Skeletal muscle tissue (tissue), 4 donors: Measurements from ENCODE around the gene NOS3. TPM values are rescaled to one million over a fixed set of nuclear protein-coding genes. Genes with fewer than 3 reads are reported as not detected.

Experiments
- H3K27ac ChIP-seq: one replicate; pipeline ENCODE4 v1.7.0; 2013; ENCODE audit warnings: mild to moderate bottlenecking, low read depth, low read length, inconsistent platforms
- H3K27me3 ChIP-seq, 3 donors: one replicate each; pipeline ENCODE4 v1.7.0; 2013; ENCODE audit warnings: low read length in 3 of 3; ENCODE audit not compliant: control insufficient read depth in 3 of 3, insufficient read depth in 3 of 3
- H3K36me3 ChIP-seq, 3 donors: one replicate each; pipeline ENCODE4 v1.7.0; 2013; ENCODE audit warnings: low read length in 3 of 3; ENCODE audit not compliant: control insufficient read depth in 3 of 3, insufficient read depth in 3 of 3
- H3K4me1 ChIP-seq, 3 donors: one replicate each; pipeline ENCODE4 v1.7.0; 2013; ENCODE audit warnings: low read length in 3 of 3, mild to moderate bottlenecking in 3 of 3; ENCODE audit not compliant: control insufficient read depth in 3 of 3, insufficient read depth in 3 of 3
- H3K4me3 ChIP-seq, 3 donors: one replicate each; pipeline ENCODE4 v1.7.0; 2013; ENCODE audit warnings: low read length in 3 of 3
- H3K9ac ChIP-seq, 3 donors: one replicate each; pipeline ENCODE4 v1.7.0; 2013; ENCODE audit warnings: low read length in 3 of 3, mild to moderate bottlenecking in 3 of 3, moderate library complexity in 2 of 3, low read depth in 1 of 3
- H3K9me3 ChIP-seq, 3 donors: one replicate each; pipeline ENCODE4 v1.7.0; 2013; ENCODE audit warnings: low read length in 3 of 3; ENCODE audit not compliant: control insufficient read depth in 3 of 3
- total RNA-seq: library from RNA; depleted of rRNA; stranded (reverse); fragments of >200 nt; gene quantifications from one replicate; pipeline ENCODE4 v1.2.3, GENCODE V29; 2014
- donor health status: Osteomylitis.

NOS3 gene
- total RNA-seq, 1 donor from 2014 or later: 4.7 TPM

DNA sequence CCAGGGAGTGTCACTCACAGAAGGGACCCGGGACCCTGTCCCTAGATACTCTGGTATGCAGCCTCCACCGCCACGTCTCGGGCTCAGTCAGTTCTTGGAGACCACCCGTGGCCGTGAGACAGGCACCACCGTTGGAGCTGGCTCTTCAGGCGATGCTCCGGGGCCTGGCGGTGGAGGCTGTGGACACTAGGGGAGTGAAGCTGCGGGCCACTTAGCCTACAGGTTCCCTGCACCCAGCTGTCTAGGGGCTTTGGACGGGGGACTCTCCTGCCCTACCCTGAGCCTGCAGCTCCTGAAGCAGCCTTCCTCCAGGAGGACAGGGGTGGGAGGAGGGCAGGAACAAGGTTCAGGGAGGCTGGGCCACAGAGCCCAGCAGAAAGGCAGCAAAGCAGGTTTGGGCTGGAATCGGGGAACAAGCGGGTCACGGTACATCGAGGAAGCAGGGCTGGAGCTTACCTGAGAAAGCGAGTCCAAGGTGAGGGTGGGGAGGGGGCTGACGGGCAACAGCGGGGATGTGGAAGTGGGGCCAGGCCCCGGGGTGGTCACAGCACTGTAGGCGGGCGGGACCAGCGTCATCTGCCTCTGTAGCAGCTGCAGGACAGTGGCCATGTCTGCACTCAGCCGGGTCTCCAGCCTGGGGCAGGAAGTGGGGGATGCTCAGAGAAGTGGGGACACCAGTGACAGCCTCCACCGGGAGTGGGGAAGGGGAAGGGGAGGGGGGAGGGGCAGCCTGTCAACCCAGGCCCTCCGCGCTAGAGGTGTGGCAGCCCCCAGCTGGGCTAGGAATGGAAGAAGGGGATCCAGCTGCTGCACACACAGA, 44.2 kb upstream of the NOS3 start:
- no peak overlapping the region for H3K27ac ChIP-seq

DNA sequence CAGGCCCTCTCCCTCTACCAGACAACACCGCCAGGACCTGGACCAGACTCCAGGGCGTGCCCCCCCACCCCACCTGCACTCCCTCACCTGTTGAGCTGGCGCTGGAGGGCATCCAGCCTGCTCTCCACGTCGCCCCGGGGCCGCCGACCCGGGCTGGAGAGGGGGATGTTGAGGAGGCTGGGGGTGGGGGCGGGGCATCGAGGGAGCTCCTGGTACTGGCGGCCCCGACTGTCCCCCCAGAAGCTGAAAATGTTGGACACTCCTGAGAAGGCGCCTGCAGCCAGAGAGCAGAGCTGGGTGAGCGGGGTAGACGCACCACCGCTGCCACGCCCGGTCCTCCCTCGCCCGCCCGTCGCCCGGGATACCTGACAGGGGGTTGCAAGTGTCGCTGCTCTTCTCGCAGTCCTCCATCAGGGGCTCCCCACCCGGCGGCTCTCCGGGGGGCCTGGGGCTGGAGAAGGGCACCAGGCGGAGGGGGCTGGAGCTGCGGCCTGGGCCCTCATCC, 43.5 kb upstream of the NOS3 start:
- no peak overlapping the region for H3K4me3 ChIP-seq
- H3K27ac ChIP-seq: no peak overlapping the region
- H3K36me3 ChIP-seq: no peaks in the 10 kb centered on the region
- no peak overlapping the region for H3K9ac ChIP-seq
- H3K27me3 ChIP-seq: peaks cover 0 to 35% (median 17%) of the 10 kb centered on the region in 3 donors
- H3K4me1 ChIP-seq: no peaks in the 10 kb centered on the region
- H3K9me3 ChIP-seq: no peaks in the 10 kb centered on the region

More for the DNA sequence above, 44.2 kb upstream of the NOS3 start:
- Histone ChIP-seq H3K4me3 (no peak overlapping the region), H3K36me3 (no peaks in the 10 kb centered on the region), H3K9ac (no peak overlapping the region), H3K9me3 (no peaks in the 10 kb centered on the region), H3K4me1 (no peaks in the 10 kb centered on the region), H3K27me3 (peaks cover 0 to 41% (median 21%) of the 10 kb centered on the region in 3 donors)

DNA sequence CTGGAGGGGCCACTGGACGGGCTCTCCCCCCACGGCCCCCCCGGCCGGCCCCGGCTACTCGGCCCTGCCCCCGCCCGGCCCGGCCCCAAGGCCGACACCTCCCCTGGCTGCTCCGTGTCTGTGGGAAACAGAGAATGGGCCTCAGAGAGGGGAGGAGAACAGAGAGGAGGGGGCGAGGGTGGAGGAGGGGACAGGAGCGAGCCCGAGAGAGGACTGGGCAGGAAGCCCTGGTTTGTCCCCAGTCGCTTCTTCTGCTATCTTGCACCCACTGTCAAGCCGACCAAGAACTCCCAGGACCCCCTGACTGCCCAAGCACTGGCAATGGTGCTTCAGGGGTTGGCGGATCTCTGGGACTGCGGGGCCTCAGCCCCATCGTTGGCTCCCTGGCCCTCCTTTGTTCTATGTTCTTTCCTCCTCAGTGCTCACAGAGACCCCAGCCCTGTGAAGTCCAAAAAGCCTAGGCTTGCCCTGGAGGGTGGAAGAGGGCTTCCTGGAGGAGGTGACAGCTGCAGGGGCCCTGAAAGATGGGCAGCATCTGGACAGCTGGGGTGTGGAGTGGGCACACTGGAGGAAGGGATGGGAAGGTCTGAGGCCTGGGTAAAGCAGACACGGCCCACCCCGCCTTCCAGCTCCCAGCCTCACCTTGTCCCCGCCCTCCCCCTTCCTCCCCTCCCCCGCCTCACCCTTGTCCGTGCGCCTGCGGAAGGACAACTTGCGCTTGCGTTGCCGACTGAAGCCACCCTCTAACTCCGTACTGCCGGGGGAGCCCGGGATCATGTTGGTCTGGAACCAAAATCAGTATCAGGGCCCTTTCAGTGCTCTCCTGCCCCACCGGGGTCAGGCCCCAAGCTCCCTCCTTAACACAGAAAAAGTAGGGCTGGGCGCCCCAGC, 42.8 kb upstream of the NOS3 start:
- Histone ChIP-seq H3K9me3 (no peaks in the 10 kb centered on the region), H3K4me3 (no peak overlapping the region), H3K4me1 (no peaks in the 10 kb centered on the region), H3K27ac (no peak overlapping the region), H3K9ac (no peak overlapping the region), H3K27me3 (peaks cover 0 to 30% (median 18%) of the 10 kb centered on the region in 3 donors), H3K36me3 (no peaks in the 10 kb centered on the region)

DNA sequence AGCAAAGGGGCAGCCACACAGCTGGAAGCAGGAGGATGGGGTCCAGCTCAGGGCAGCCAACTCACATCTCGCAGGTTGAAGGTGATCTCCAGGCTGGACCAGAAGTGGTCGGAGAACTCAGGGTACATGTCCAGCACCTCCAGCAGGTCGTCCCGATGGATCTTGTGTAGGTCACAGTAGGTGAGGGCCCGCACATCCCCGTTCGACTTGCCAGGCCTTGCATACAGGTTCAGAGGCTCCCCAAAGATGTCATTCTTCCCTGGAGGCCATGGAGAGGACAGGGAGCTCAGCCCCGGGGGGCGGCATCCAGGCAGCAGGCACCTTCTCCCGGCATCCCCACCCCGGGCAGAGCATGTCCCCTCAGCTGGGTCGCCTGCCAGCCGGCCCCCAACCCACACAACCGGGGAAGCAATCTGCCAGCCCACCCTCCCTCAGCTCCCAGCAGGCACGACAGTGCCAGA, 42.0 kb upstream of the NOS3 start:
- Histone ChIP-seq H3K9me3 (no peaks in the 10 kb centered on the region), H3K9ac (no peak overlapping the region), H3K27me3 (peaks cover 3 to 34% (median 18%) of the 10 kb centered on the region in 3 donors), H3K36me3 (no peaks in the 10 kb centered on the region), H3K4me3 (no peak overlapping the region), H3K4me1 (no peaks in the 10 kb centered on the region), H3K27ac (no peak overlapping the region)

DNA sequence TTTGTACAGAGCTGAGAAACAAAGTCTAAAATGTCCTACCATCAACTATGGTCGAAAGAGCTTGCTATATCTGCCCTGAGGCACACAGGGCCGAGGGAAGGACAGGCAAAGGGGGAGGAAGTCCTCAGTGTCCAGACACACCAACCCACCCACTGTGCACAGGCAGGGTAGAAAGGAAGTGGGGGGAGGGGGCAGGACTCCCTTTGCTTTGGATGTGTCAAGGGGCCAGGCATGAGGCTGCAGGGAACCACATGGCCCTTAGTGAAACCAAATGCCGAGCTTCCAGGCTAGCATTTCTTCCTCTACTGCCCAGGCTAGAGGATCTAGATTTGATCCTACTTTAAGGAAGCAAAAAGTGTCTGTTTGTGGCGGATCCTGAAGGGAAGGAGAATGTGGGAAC, 41.3 kb upstream of the NOS3 start:
- Histone ChIP-seq H3K27ac (no peak overlapping the region), H3K9ac (no peak overlapping the region), H3K36me3 (no peaks in the 10 kb centered on the region), H3K4me1 (peaks cover 0 to 2% (median 0%) of the 10 kb centered on the region in 3 donors), H3K4me3 (no peak overlapping the region), H3K27me3 (peaks cover 3 to 42% (median 18%) of the 10 kb centered on the region in 3 donors), H3K9me3 (no peaks in the 10 kb centered on the region)

DNA sequence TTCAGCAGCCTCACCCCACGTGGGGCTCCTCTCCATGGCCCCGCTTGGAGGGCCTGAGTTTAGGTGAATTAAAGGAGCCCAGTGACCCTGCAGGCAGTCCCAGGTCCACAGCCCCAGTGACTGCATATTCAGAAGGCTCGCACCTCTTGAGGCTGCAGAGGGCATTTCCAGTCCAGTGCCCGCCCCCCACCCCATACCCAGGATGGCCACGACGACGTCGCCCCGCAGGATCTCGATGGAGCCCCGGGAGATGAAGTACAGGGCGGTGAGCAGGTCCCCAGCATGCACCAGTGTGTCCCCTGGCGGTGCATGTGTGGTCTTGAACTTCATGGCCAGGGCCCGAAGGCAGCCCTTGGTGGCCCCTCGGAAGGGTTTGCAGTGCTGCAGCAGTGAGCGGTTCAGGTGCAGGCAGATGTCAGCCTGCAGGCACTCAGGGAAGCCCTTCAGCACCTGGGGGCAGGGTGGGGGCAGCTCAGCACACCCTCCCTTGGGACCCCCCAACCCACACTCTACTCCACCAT, 40.8 kb upstream of the NOS3 start:
- H3K27ac ChIP-seq: no peak overlapping the region
- H3K4me1 ChIP-seq: peaks cover 0 to 6% (median 0%) of the 10 kb centered on the region in 3 donors

DNA sequence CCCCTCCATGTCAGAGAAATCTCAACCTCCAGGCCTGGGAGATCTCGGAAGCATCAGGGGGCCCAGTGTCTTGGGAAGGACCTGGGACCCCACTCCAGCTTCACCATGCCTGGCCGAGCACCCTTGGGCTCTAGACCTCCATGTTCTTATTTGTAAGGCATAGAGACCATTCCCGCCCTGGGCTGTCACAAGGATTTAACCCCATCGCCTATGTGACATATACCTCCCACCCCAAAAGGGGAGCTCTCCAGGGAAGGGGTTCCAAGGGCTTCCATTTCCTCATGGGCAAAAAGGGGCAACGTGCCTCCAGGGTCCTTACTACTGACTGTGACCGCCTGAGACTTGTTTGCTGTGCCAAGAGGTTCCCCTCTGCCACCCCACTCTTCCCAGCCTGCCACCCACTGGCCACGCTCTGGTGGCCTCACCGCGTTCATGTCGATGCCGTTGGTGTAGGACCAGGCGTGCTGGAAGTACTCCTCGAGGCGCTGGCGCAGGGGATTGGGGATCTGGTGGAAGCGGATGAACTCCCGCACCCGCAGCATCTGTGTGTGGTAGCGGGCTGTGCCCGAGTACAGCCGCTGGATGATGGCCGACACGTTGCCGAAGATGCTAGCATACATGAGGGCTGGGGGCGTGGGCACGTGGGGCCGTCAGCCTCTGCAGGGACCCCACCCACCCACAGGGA, 40.2 kb upstream of the NOS3 start:
- Histone ChIP-seq H3K4me1 (peaks cover 0 to 11% (median 3%) of the 10 kb centered on the region in 3 donors), H3K4me3 (no peak overlapping the region), H3K9ac (no peak overlapping the region), H3K36me3 (no peaks in the 10 kb centered on the region), H3K9me3 (no peaks in the 10 kb centered on the region), H3K27me3 (peaks cover 3 to 44% (median 18%) of the 10 kb centered on the region in 3 donors), H3K27ac (no peak overlapping the region)

More for the DNA sequence above, 40.8 kb upstream of the NOS3 start:
- Histone ChIP-seq H3K9ac (no peak overlapping the region), H3K9me3 (no peaks in the 10 kb centered on the region), H3K36me3 (no peaks in the 10 kb centered on the region), H3K27me3 (peaks cover 3 to 44% (median 18%) of the 10 kb centered on the region in 3 donors), H3K4me3 (no peak overlapping the region)

DNA sequence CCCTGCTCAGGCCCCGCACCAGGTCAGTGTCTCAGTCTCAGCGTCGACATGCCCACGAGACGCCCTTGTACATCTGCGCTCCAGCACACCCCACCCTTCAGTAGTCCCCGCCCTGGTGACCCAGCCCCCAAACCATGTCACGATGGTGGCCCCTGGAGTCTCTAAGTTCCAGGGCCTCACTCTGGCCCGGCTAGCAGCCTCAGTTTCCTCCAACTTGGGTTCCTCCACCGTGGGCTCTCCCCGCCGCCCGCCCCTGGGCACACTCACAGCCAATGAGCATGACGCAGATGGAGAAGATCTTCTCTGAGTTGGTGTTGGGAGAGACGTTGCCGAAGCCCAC, 39.7 kb upstream of the NOS3 start:
- no peak overlapping the region for H3K9ac ChIP-seq
- H3K27ac ChIP-seq: no peak overlapping the region
- H3K4me1 ChIP-seq: peaks cover 4 to 15% (median 5%) of the 10 kb centered on the region in 3 donors

DNA sequence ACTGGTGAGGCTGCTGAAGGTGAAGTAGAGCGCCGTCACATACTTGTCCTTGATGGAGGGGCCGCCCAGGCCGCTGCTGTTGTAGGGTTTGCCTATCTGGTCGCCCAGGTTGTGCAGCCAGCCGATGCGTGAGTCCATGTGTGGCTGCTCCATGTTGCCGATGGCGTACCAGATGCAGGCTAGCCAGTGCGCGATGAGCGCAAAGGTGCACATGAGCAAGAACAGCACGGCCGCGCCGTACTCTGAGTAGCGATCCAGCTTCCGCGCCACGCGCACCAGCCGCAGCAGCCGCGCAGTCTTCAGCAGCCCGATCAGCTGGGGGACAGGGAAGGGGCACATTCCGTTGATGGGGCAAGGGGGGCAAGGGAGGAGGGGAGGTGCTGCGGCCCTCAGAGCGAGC, 39.3 kb upstream of the NOS3 start:
- peaks cover 3 to 42% (median 16%) of the 10 kb centered on the region in 3 donors for H3K27me3 ChIP-seq
- H3K9ac ChIP-seq: no peak overlapping the region
- H3K36me3 ChIP-seq: no peaks in the 10 kb centered on the region
- no peak overlapping the region for H3K27ac ChIP-seq
- peaks cover 4 to 18% (median 5%) of the 10 kb centered on the region in 3 donors for H3K4me1 ChIP-seq
- no peak overlapping the region for H3K4me3 ChIP-seq
- no peaks in the 10 kb centered on the region for H3K9me3 ChIP-seq

More for the DNA sequence above, 39.7 kb upstream of the NOS3 start:
- H3K36me3 ChIP-seq: no peaks in the 10 kb centered on the region
- H3K9me3 ChIP-seq: no peaks in the 10 kb centered on the region
- no peak overlapping the region for H3K4me3 ChIP-seq
- H3K27me3 ChIP-seq: peaks cover 3 to 44% (median 18%) of the 10 kb centered on the region in 3 donors
